Measurements from ENCODE around the gene KIF17. TPM values are rescaled to one million over a fixed set of nuclear protein-coding genes. Genes with fewer than 3 reads are reported as not detected.
A peak's percentile ranks its signal among the peaks of the same experiment; 100 is the strongest.

KIF17 gene
- total and polyA plus RNA-seq, 4 donors, result 3.9 to 12.6 (median 6.7) TPM

- Histone ChIP-seq H3K4me3 (ENCODE audit: low read depth, low read length) (no peak overlapping the region), H3K27me3 (ENCODE audit: control insufficient read depth, insufficient read depth, low read length) (no peaks in the 10 kb centered on the region), H3K4me1 (ENCODE audit: control insufficient read depth, insufficient read depth, low read length) (peaks cover 17% of the 10 kb centered on the region), H3K9me3 (ENCODE audit: control insufficient read depth, insufficient read depth, low read length) (no peaks in the 10 kb centered on the region), H3K36me3 (ENCODE audit: control insufficient read depth, insufficient read depth, low read length) (peaks cover 49% of the 10 kb centered on the region), H3K27ac (ENCODE audit: low read depth, low read length) (no peak overlapping the region)
- DNase-seq (ENCODE audit: low read depth in 4 of 6, low spot score in 6 of 6), result no peak
- 92% methylated on average over 8 of the region's 8 CpGs for WGBS (ENCODE audit: insufficient coverage)
Measured at GRCh38 chr1:20636785-20637347, 80.9 kb downstream of the KIF17 start.

DNA sequence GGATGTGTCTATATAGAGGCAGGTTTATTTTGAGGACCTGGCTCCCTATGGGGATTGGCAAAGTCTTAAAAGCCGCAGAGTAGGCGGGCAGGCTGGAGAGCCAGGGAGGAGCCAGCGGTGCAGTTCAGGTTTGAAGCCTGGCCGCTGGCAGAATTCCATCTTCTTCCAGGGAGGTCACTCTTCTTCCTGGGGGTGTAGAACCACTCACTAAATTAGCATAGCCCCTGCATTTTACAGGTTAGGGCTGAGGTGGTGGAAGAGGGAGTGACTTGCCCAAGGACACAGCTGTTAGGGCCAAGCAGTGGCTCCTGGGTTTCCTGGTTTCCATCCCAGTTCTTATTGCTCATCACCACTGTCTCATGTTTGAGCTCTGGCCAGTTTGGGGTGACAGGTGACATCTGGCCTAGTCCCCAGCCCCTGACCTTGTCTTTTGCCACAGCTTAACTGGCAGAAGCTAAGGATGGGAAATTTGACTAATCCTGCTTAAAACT is 83.2 kb downstream of the KIF17 start:
- H3K9me3 ChIP-seq (ENCODE audit: control insufficient read depth, insufficient read depth, low read length), result no peaks in the 10 kb centered on the region
- H3K36me3 ChIP-seq (ENCODE audit: control insufficient read depth, insufficient read depth, low read length), result peaks cover 29% of the 10 kb centered on the region
- H3K27me3 ChIP-seq (ENCODE audit: control insufficient read depth, insufficient read depth, low read length), result no peaks in the 10 kb centered on the region
- no peak overlapping the region for H3K27ac ChIP-seq (ENCODE audit: low read depth, low read length)
- peak in 2 of 6 donors; percentile 53 to 62 for DNase-seq (ENCODE audit: low read depth in 4 of 6, low spot score in 6 of 6)
- 10% methylated on average over 2 of the region's 4 CpGs for WGBS (ENCODE audit: insufficient coverage)
- peaks cover 17% of the 10 kb centered on the region for H3K4me1 ChIP-seq (ENCODE audit: control insufficient read depth, insufficient read depth, low read length)
- H3K4me3 ChIP-seq (ENCODE audit: low read depth, low read length), result peak overlapping the region; percentile 71

DNA sequence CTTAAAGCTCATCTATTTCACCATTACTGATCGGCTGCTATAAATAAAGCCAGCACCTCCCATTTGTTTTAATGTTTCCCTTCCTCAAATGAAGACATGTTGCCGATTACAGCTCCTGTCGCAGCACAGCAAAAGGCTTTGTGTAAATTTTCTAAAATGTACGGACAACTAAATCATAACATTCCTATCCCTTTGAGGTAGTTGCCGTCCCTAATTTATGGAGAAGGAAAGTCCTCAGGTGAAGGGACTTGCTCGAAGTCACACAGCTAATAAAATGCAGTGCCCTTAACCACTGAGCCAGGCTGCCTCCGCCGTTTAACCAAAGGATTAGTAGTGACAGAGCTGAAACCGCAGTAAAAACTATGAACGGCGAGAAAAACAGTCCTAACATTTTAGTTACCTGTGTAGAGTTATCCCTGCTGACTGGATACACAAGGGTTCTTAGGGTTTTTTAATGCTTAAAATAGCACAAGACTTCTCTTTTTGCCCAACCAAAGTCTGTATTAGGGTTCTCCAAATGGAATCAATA is 83.7 kb downstream of the KIF17 start:
- Histone ChIP-seq H3K36me3 (ENCODE audit: control insufficient read depth, insufficient read depth, low read length) (peaks cover 25% of the 10 kb centered on the region), H3K27ac (ENCODE audit: low read depth, low read length) (peak overlapping the region; percentile 67), H3K9me3 (ENCODE audit: control insufficient read depth, insufficient read depth, low read length) (no peaks in the 10 kb centered on the region), H3K27me3 (ENCODE audit: control insufficient read depth, insufficient read depth, low read length) (no peaks in the 10 kb centered on the region), H3K4me3 (ENCODE audit: low read depth, low read length) (peak overlapping the region; percentile 71), H3K4me1 (ENCODE audit: control insufficient read depth, insufficient read depth, low read length) (peaks cover 17% of the 10 kb centered on the region)
- WGBS (ENCODE audit: insufficient coverage), result 8% methylated on average over 6 of the region's 11 CpGs
- DNase-seq (ENCODE audit: low read depth in 4 of 6, low spot score in 6 of 6), result no peak

DNA sequence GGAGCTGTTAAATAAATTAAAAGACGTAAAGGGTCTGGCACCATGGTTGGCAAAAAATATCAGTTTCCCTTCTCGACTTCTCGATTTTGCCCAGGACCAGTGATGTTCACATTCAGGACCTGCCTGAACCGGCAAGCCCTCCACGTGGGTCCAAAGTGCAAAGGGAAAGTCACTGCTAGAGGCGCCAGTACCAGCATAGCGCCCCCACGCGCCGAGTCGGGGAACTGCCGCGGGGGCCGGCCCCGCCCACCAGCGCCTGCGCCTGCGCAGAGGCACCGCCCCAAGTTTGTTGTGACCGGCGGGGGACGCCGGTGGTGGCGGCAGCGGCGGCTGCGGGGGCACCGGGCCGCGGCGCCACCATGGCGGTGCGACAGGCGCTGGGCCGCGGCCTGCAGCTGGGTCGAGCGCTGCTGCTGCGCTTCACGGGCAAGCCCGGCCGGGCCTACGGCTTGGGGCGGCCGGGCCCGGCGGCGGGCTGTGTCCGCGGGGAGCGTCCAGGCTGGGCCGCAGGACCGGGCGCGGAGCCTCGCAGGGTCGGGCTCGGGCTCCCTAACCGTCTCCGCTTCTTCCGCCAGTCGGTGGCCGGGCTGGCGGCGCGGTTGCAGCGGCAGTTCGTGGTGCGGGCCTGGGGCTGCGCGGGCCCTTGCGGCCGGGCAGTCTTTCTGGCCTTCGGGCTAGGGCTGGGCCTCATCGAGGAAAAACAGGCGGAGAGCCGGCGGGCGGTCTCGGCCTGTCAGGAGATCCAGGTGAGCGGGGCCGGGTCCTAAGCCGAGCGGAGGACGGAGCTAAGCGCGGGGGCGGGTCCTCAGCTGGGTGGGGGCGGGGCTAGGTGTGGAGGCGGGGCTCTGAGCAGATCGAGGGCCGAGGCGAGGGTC is 84.4 kb downstream of the KIF17 start, which contains the start of gene PINK1:
PINK1 (plus strand) TSS at position 269 of the 875 bp plus-strand sequence; CDS start at position 360, 91 bp downstream.
- peak in 5 of 6 donors; percentile 47 to 94 (median 69) for DNase-seq (ENCODE audit: low read depth in 4 of 6, low spot score in 6 of 6)
- Histone ChIP-seq H3K36me3 (ENCODE audit: control insufficient read depth, insufficient read depth, low read length) (peaks cover 18% of the 10 kb centered on the region), H3K4me1 (ENCODE audit: control insufficient read depth, insufficient read depth, low read length) (peaks cover 17% of the 10 kb centered on the region), H3K27ac (ENCODE audit: low read depth, low read length) (peak within 1 kb of the TSS; percentile 67), H3K27me3 (ENCODE audit: control insufficient read depth, insufficient read depth, low read length) (no peaks in the 10 kb centered on the region), H3K9me3 (ENCODE audit: control insufficient read depth, insufficient read depth, low read length) (no peaks in the 10 kb centered on the region), H3K4me3 (ENCODE audit: low read depth, low read length) (peak within 1 kb of the TSS; percentile 71)
- WGBS (ENCODE audit: insufficient coverage), result under 1% methylated on average over 86 of the region's 93 CpGs

GRCh38 chr1:20632386-20632785 is 85.4 kb downstream of the KIF17 start:
- Histone ChIP-seq H3K4me3 (ENCODE audit: low read depth, low read length) (no peak overlapping the region), H3K9me3 (ENCODE audit: control insufficient read depth, insufficient read depth, low read length) (no peaks in the 10 kb centered on the region), H3K36me3 (ENCODE audit: control insufficient read depth, insufficient read depth, low read length) (peaks cover 9% of the 10 kb centered on the region), H3K27ac (ENCODE audit: low read depth, low read length) (no peak overlapping the region), H3K4me1 (ENCODE audit: control insufficient read depth, insufficient read depth, low read length) (peaks cover 17% of the 10 kb centered on the region), H3K27me3 (ENCODE audit: control insufficient read depth, insufficient read depth, low read length) (no peaks in the 10 kb centered on the region)
- DNase-seq (ENCODE audit: low read depth in 4 of 6, low spot score in 6 of 6), result no peak
- no CpG with 5 or more reads among the region's 3 CpGs for WGBS (ENCODE audit: insufficient coverage)

DNA sequence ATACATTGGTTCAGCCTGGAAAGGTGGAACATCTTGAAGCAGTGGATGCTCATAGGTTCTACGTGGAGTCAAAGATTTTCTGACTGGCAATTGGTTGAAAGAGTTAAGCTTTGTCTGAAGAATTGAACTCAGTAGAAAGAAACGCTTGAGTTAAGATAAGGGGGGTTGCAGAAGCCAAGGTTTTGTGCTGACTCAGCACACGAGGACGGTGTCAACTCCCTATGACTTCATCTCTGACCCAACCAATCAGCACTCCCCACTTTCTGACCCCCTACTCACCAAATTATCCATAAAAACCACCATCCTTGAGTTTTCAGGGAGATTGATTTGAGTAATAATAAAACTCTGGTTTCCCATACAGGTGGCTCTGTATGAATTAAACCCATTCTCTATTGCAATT is 87.1 kb downstream of the KIF17 start:
- no peaks in the 10 kb centered on the region for H3K9me3 ChIP-seq (ENCODE audit: control insufficient read depth, insufficient read depth, low read length)
- DNase-seq (ENCODE audit: low read depth in 4 of 6, low spot score in 6 of 6), result no peak
- H3K4me3 ChIP-seq (ENCODE audit: low read depth, low read length), result no peak overlapping the region
- H3K36me3 ChIP-seq (ENCODE audit: control insufficient read depth, insufficient read depth, low read length), result no peaks in the 10 kb centered on the region
- WGBS (ENCODE audit: insufficient coverage), result 60% methylated on average over 1 of the region's 4 CpGs
- peaks cover 14% of the 10 kb centered on the region for H3K4me1 ChIP-seq (ENCODE audit: control insufficient read depth, insufficient read depth, low read length)
- no peaks in the 10 kb centered on the region for H3K27me3 ChIP-seq (ENCODE audit: control insufficient read depth, insufficient read depth, low read length)
- no peak overlapping the region for H3K27ac ChIP-seq (ENCODE audit: low read depth, low read length)

DNA sequence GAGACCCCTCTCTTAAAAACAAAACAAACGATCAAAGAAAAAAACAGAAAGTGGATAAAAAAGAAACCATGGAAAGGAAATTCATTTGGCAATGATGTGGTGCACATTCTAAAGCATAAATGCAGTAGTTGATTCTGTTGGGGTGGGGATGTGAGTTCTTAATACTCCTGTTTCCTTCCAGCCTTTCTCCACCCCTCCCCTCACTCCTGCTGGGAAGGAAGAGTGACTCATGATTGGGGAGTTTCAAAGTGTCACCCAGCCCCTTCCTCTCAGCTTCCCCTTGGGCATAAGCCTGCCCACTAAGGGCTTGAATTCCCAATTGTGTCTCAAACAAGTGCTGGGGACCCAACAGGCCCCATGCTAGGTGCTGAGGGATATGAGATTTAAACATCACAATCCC is 91.3 kb downstream of the KIF17 start:
- H3K27ac ChIP-seq (ENCODE audit: low read depth, low read length), result no peak overlapping the region
- H3K4me3 ChIP-seq (ENCODE audit: low read depth, low read length), result no peak overlapping the region
- H3K36me3 ChIP-seq (ENCODE audit: control insufficient read depth, insufficient read depth, low read length), result no peaks in the 10 kb centered on the region
- WGBS (ENCODE audit: insufficient coverage), result no CpG with 5 or more reads among the region's 1 CpG
- H3K4me1 ChIP-seq (ENCODE audit: control insufficient read depth, insufficient read depth, low read length), result no peaks in the 10 kb centered on the region
- H3K9me3 ChIP-seq (ENCODE audit: control insufficient read depth, insufficient read depth, low read length), result no peaks in the 10 kb centered on the region
- no peak for DNase-seq (ENCODE audit: low read depth in 4 of 6, low spot score in 6 of 6)
- no peaks in the 10 kb centered on the region for H3K27me3 ChIP-seq (ENCODE audit: control insufficient read depth, insufficient read depth, low read length)

- no peak for DNase-seq (ENCODE audit: low read depth in 4 of 6, low spot score in 6 of 6)
- WGBS (ENCODE audit: insufficient coverage), result 80% methylated on average over 1 of the region's 1 CpG
- no peaks in the 10 kb centered on the region for H3K4me1 ChIP-seq (ENCODE audit: control insufficient read depth, insufficient read depth, low read length)
Measured at GRCh38 chr1:20626098-20626427, 91.7 kb downstream of the KIF17 start.

GRCh38 chr1:20625176-20626097 is 92.4 kb downstream of the KIF17 start:
- no peaks in the 10 kb centered on the region for H3K36me3 ChIP-seq (ENCODE audit: control insufficient read depth, insufficient read depth, low read length)
- no peak overlapping the region for H3K4me3 ChIP-seq (ENCODE audit: low read depth, low read length)
- no peaks in the 10 kb centered on the region for H3K4me1 ChIP-seq (ENCODE audit: control insufficient read depth, insufficient read depth, low read length)
- H3K9me3 ChIP-seq (ENCODE audit: control insufficient read depth, insufficient read depth, low read length), result no peaks in the 10 kb centered on the region
- WGBS (ENCODE audit: insufficient coverage), result 100% methylated on average over 1 of the region's 3 CpGs
- no peak for DNase-seq (ENCODE audit: low read depth in 4 of 6, low spot score in 6 of 6)
- no peak overlapping the region for H3K27ac ChIP-seq (ENCODE audit: low read depth, low read length)
- H3K27me3 ChIP-seq (ENCODE audit: control insufficient read depth, insufficient read depth, low read length), result no peaks in the 10 kb centered on the region

More at GRCh38 chr1:20626098-20626427, 91.7 kb downstream of the KIF17 start:
- H3K27me3 ChIP-seq (ENCODE audit: control insufficient read depth, insufficient read depth, low read length), result no peaks in the 10 kb centered on the region
- no peaks in the 10 kb centered on the region for H3K36me3 ChIP-seq (ENCODE audit: control insufficient read depth, insufficient read depth, low read length)
- H3K9me3 ChIP-seq (ENCODE audit: control insufficient read depth, insufficient read depth, low read length), result no peaks in the 10 kb centered on the region
- H3K4me3 ChIP-seq (ENCODE audit: low read depth, low read length), result no peak overlapping the region
- no peak overlapping the region for H3K27ac ChIP-seq (ENCODE audit: low read depth, low read length)

All from spinal cord (tissue), 10 donors.